ENCODE results near the gene GK. TPM values are rescaled to one million over a fixed set of nuclear protein-coding genes. Genes with fewer than 3 reads are reported as not detected.

The GK gene
- total and polyA plus RNA-seq, 3 donors from 2014 or later: 3.3 to 10.5 (median 5.0) TPM

- intact Hi-C loops (cut with DNase I; ENCODE audit: low total_unique reads): no loop called here
- 37 to 55% methylated on average over 3 of the region's 3 CpGs for WGBS, 2 donors
- DNase-seq: no peak
Measured at GRCh38 chrX:30690330-30690729, 37.1 kb downstream of the GK start.

GRCh38 chrX:30693999-30694650 lies 40.9 kb downstream of the GK start:
- H3K4me3 ChIP-seq: no peak overlapping the region
- no peaks in the 10 kb centered on the region for H3K9me3 ChIP-seq
- no peaks in the 10 kb centered on the region for H3K36me3 ChIP-seq (ENCODE audit: low read depth, missing control alignments)
- intact Hi-C loops (cut with DNase I; ENCODE audit: low total_unique reads): no loop called here
- no peak for TF ChIP-seq CTCF (IDR thresholded peaks at IDR 0.05)
- TF ChIP-seq POLR2A (IDR thresholded peaks at IDR 0.05): no peak
- H3K27ac ChIP-seq: no peak overlapping the region
- no peaks in the 10 kb centered on the region for H3K4me1 ChIP-seq
- 66 to 86% methylated on average over 4 of the region's 4 CpGs for WGBS, 2 donors
- DNase-seq: no peak
- no peaks in the 10 kb centered on the region for H3K27me3 ChIP-seq

More at GRCh38 chrX:30690330-30690729, 37.1 kb downstream of the GK start:
- Histone ChIP-seq H3K4me3 (no peak overlapping the region), H3K9me3 (no peaks in the 10 kb centered on the region), H3K27me3 (no peaks in the 10 kb centered on the region), H3K36me3 (ENCODE audit: low read depth, missing control alignments) (no peaks in the 10 kb centered on the region), H3K4me1 (no peaks in the 10 kb centered on the region), H3K27ac (no peak overlapping the region)
- TF ChIP-seq CTCF (IDR thresholded peaks at IDR 0.05) (no peak), POLR2A (IDR thresholded peaks at IDR 0.05) (no peak)

- no peak for DNase-seq
- no peaks in the 10 kb centered on the region for H3K27me3 ChIP-seq
- no peak overlapping the region for H3K4me3 ChIP-seq
- TF ChIP-seq POLR2A (IDR thresholded peaks at IDR 0.05): no peak
- no peak for TF ChIP-seq CTCF (IDR thresholded peaks at IDR 0.05)
- no peak overlapping the region for H3K27ac ChIP-seq
- H3K4me1 ChIP-seq: no peaks in the 10 kb centered on the region
- 52 to 71% methylated on average over 2 of the region's 2 CpGs for WGBS, 2 donors
- H3K36me3 ChIP-seq (ENCODE audit: low read depth, missing control alignments): no peaks in the 10 kb centered on the region
- no peaks in the 10 kb centered on the region for H3K9me3 ChIP-seq
- intact Hi-C loops (cut with DNase I; ENCODE audit: low total_unique reads): no loop called here
Measured at GRCh38 chrX:30702736-30703135, 49.5 kb downstream of the GK start.

- no peak overlapping the region for H3K4me3 ChIP-seq
- H3K27me3 ChIP-seq: no peaks in the 10 kb centered on the region
- intact Hi-C loops (cut with DNase I; ENCODE audit: low total_unique reads): no loop called here
- no peaks in the 10 kb centered on the region for H3K4me1 ChIP-seq
- no peaks in the 10 kb centered on the region for H3K9me3 ChIP-seq
- TF ChIP-seq CTCF (IDR thresholded peaks at IDR 0.05): no peak
- no peak for TF ChIP-seq POLR2A (IDR thresholded peaks at IDR 0.05)
- no peak for DNase-seq
- H3K36me3 ChIP-seq (ENCODE audit: low read depth, missing control alignments): no peaks in the 10 kb centered on the region
- WGBS, 2 donors: 44 to 83% methylated on average over 1 to 3 of the region's 3 CpGs
- no peak overlapping the region for H3K27ac ChIP-seq
Measured at GRCh38 chrX:30706216-30706775, 53.1 kb downstream of the GK start.

- Histone ChIP-seq H3K9me3 (no peaks in the 10 kb centered on the region), H3K36me3 (ENCODE audit: low read depth, missing control alignments) (no peaks in the 10 kb centered on the region), H3K27ac (no peak overlapping the region), H3K4me1 (no peaks in the 10 kb centered on the region), H3K4me3 (no peak overlapping the region), H3K27me3 (no peaks in the 10 kb centered on the region)
- TF ChIP-seq POLR2A (IDR thresholded peaks at IDR 0.05): no peak
- no peak for TF ChIP-seq CTCF (IDR thresholded peaks at IDR 0.05)
- intact Hi-C loops (cut with DNase I; ENCODE audit: low total_unique reads): no loop called here
- no peak for DNase-seq
- whole genome bisulfite sequencing, 2 donors: 86 to 100% methylated on average over 1 of the region's 1 CpG
Measured at GRCh38 chrX:30712214-30712613, 59.0 kb downstream of the GK start.

Data from testis (tissue), 3 donors.